CD8-positive, alpha-beta memory T cell (primary cell): Measurements from ENCODE around the gene ERCC8. TPM values are rescaled to one million over a fixed set of nuclear protein-coding genes. Genes with fewer than 3 reads are reported as not detected.

ENCODE experiments used
- CTCF ChIA-PET: fragments of 350-600 bp; sonication (Branson Sonifier 250); formaldehyde crosslinking; loops from one replicate; lab custom pipeline; 2021; ENCODE audit warnings: antibody characterized with exemption; lab: Charles Lee
- POLR2A ChIA-PET: fragments of 350-600 bp; sonication (Branson Sonifier 250); formaldehyde crosslinking; loops from one replicate; lab custom pipeline; 2021; ENCODE audit warnings: antibody characterized with exemption; lab: Charles Lee
- DNase-seq, 5 donors: peaks; one replicate each; pipeline versions ENCODE4 v3.0.0 to v3.0.0-alpha.2; 2020 to 2022; ENCODE audit warnings: mixed read lengths in 1 of 5
- H3K27ac ChIP-seq: one replicate; pipeline ENCODE4 v1.7.0; 2013; ENCODE audit warnings: low read depth, mild to moderate bottlenecking, low read length, moderate library complexity
- H3K27me3 ChIP-seq: 2 replicates; pipeline ENCODE4 v1.7.0; 2013; ENCODE audit warnings: low read length, mild to moderate bottlenecking; ENCODE audit not compliant: insufficient read depth, poor library complexity, severe bottlenecking
- H3K36me3 ChIP-seq: 2 replicates; pipeline ENCODE4 v1.7.0; 2013; ENCODE audit warnings: mild to moderate bottlenecking, low read length, moderate library complexity; ENCODE audit not compliant: insufficient read depth
- H3K4me1 ChIP-seq: 2 replicates; pipeline ENCODE4 v1.7.0; 2013; ENCODE audit warnings: mild to moderate bottlenecking, low read length, moderate library complexity; ENCODE audit not compliant: insufficient read depth
- H3K4me3 ChIP-seq: 2 replicates; pipeline ENCODE4 v1.7.0; 2013; ENCODE audit warnings: mild to moderate bottlenecking, low read length
- H3K9me3 ChIP-seq: 2 replicates; pipeline ENCODE4 v1.7.0; 2013; ENCODE audit warnings: mild to moderate bottlenecking, low read length
- H3K27ac Mint-ChIP-seq, 8 donors: one replicate each; pipeline ENCODE4 v1.8.0; 2020 to 2021; ENCODE audit warnings: mixed read lengths in 8 of 8, mild to moderate bottlenecking in 6 of 8, inconsistent platforms in 3 of 8, moderate library complexity in 3 of 8
- H3K27me3 Mint-ChIP-seq, 2 donors: one replicate each; pipeline ENCODE4 v1.8.0; 2020 to 2021; ENCODE audit warnings: mixed read lengths in 2 of 2, mild to moderate bottlenecking in 1 of 2, moderate library complexity in 1 of 2
- H3K36me3 Mint-ChIP-seq, 3 donors: one replicate each; pipeline ENCODE4 v1.8.0; 2020 to 2021; ENCODE audit warnings: mixed read lengths in 3 of 3, inconsistent platforms in 1 of 3, mild to moderate bottlenecking in 1 of 3
- H3K4me1 Mint-ChIP-seq, 3 donors: one replicate each; pipeline ENCODE4 v1.8.0; 2020 to 2021; ENCODE audit warnings: mixed read lengths in 3 of 3, inconsistent platforms in 1 of 3, mild to moderate bottlenecking in 1 of 3
- H3K4me3 Mint-ChIP-seq, 7 donors: one replicate each; pipeline ENCODE4 v1.8.0; 2020 to 2021; ENCODE audit warnings: mixed read lengths in 7 of 7, mild to moderate bottlenecking in 6 of 7, moderate library complexity in 4 of 7, inconsistent platforms in 2 of 7
- H3K9me3 Mint-ChIP-seq, 5 donors: one replicate each; pipeline ENCODE4 v1.8.0; 2020 to 2022; ENCODE audit warnings: mixed read lengths in 5 of 5, mild to moderate bottlenecking in 3 of 5, moderate library complexity in 2 of 5, inconsistent platforms in 1 of 5
- polyA plus RNA-seq: library from polyadenylated mRNA; unstranded; fragments of 300-500 nt; fragmentation: Illumina TruSeq; gene quantifications from one replicate; pipeline ENCODE4 v1.2.3, GENCODE V29; 2021
- total RNA-seq, 2 experiments: library from RNA; stranded (reverse); gene quantifications; one replicate each; pipeline ENCODE4 v1.2.3, GENCODE V29; 2021

The ERCC8 gene
- total and polyA plus RNA-seq, 3 experiments from 2014 or later: 11.8 to 14.4 (median 14.0) TPM

GRCh38 chr5:60903356-60903755 is 41.5 kb downstream of the ERCC8 start:
- ChIA-PET CTCF (no interaction called here), POLR2A (no interaction called here)
- DNase-seq: no peak
- H3K27ac ChIP-seq: no peak overlapping the region
- Mint-ChIP-seq H3K36me3 (peaks cover 4 to 26% (median 14%) of the 10 kb centered on the region in 3 donors), H3K27ac (no peak overlapping the region), H3K4me1 (no peaks in the 10 kb centered on the region), H3K9me3 (no peaks in the 10 kb centered on the region), H3K4me3 (no peak overlapping the region), H3K27me3 (no peaks in the 10 kb centered on the region)
- H3K27me3 ChIP-seq: no peaks in the 10 kb centered on the region
- no peaks in the 10 kb centered on the region for H3K4me1 ChIP-seq
- no peaks in the 10 kb centered on the region for H3K36me3 ChIP-seq
- H3K9me3 ChIP-seq: no peaks in the 10 kb centered on the region
- H3K4me3 ChIP-seq: no peak overlapping the region

- Histone ChIP-seq H3K9me3 (no peaks in the 10 kb centered on the region), H3K27ac (no peak overlapping the region), H3K27me3 (no peaks in the 10 kb centered on the region), H3K4me1 (no peaks in the 10 kb centered on the region), H3K36me3 (peaks cover 3% of the 10 kb centered on the region), H3K4me3 (no peak overlapping the region)
- Mint-ChIP-seq H3K4me3 (no peak overlapping the region), H3K27ac (no peak overlapping the region), H3K27me3 (no peaks in the 10 kb centered on the region), H3K9me3 (no peaks in the 10 kb centered on the region), H3K4me1 (no peaks in the 10 kb centered on the region), H3K36me3 (peaks cover 21 to 57% (median 35%) of the 10 kb centered on the region in 3 donors)
- DNase-seq: no peak
- ChIA-PET POLR2A (no interaction called here), CTCF (no interaction called here)
Measured at GRCh38 chr5:60896991-60897390, 47.9 kb downstream of the ERCC8 start.

GRCh38 chr5:60893521-60893920 is 51.3 kb downstream of the ERCC8 start:
- Histone ChIP-seq H3K4me1 (no peaks in the 10 kb centered on the region), H3K4me3 (no peak overlapping the region), H3K27me3 (no peaks in the 10 kb centered on the region), H3K27ac (no peak overlapping the region), H3K9me3 (no peaks in the 10 kb centered on the region), H3K36me3 (peaks cover 3% of the 10 kb centered on the region)
- H3K27me3 Mint-ChIP-seq: no peaks in the 10 kb centered on the region
- POLR2A ChIA-PET: no interaction called here
- H3K4me1 Mint-ChIP-seq: no peaks in the 10 kb centered on the region
- DNase-seq: no peak
- peaks cover 23 to 42% (median 37%) of the 10 kb centered on the region in 3 donors for H3K36me3 Mint-ChIP-seq
- no peak overlapping the region for H3K4me3 Mint-ChIP-seq
- CTCF ChIA-PET: no interaction called here
- no peaks in the 10 kb centered on the region for H3K9me3 Mint-ChIP-seq
- H3K27ac Mint-ChIP-seq: no peak overlapping the region

GRCh38 chr5:60891667-60892066 is 53.2 kb downstream of the ERCC8 start:
- CTCF ChIA-PET: no interaction called here
- Mint-ChIP-seq H3K27ac (no peak overlapping the region), H3K9me3 (no peaks in the 10 kb centered on the region), H3K27me3 (no peaks in the 10 kb centered on the region), H3K4me1 (no peaks in the 10 kb centered on the region), H3K4me3 (no peak overlapping the region), H3K36me3 (peaks cover 17 to 36% (median 33%) of the 10 kb centered on the region in 3 donors)
- Histone ChIP-seq H3K9me3 (no peaks in the 10 kb centered on the region), H3K27me3 (no peaks in the 10 kb centered on the region), H3K4me3 (no peak overlapping the region), H3K4me1 (no peaks in the 10 kb centered on the region), H3K36me3 (no peaks in the 10 kb centered on the region), H3K27ac (no peak overlapping the region)
- DNase-seq: no peak
- POLR2A ChIA-PET: no interaction called here

- Histone ChIP-seq H3K36me3 (no peaks in the 10 kb centered on the region), H3K4me1 (no peaks in the 10 kb centered on the region), H3K9me3 (no peaks in the 10 kb centered on the region), H3K27ac (no peak overlapping the region), H3K27me3 (no peaks in the 10 kb centered on the region), H3K4me3 (no peak overlapping the region)
- CTCF ChIA-PET: no interaction called here
- no peak for DNase-seq
- POLR2A ChIA-PET: no interaction called here
- Mint-ChIP-seq H3K9me3 (no peaks in the 10 kb centered on the region), H3K4me1 (no peaks in the 10 kb centered on the region), H3K27me3 (no peaks in the 10 kb centered on the region), H3K4me3 (no peak overlapping the region), H3K36me3 (peaks cover 18 to 30% (median 25%) of the 10 kb centered on the region in 3 donors), H3K27ac (no peak overlapping the region)
Measured at GRCh38 chr5:60888359-60889061, 56.4 kb downstream of the ERCC8 start.

GRCh38 chr5:60887746-60888145 is 57.1 kb downstream of the ERCC8 start:
- peaks cover 0 to 1% (median 0%) of the 10 kb centered on the region in 5 donors for H3K9me3 Mint-ChIP-seq
- no peaks in the 10 kb centered on the region for H3K9me3 ChIP-seq
- no peaks in the 10 kb centered on the region for H3K4me1 Mint-ChIP-seq
- no peak for DNase-seq
- H3K4me3 ChIP-seq: no peak overlapping the region
- H3K27ac Mint-ChIP-seq: no peak overlapping the region
- H3K4me3 Mint-ChIP-seq: no peak overlapping the region
- CTCF ChIA-PET: no interaction called here
- H3K36me3 ChIP-seq: no peaks in the 10 kb centered on the region
- peaks cover 15 to 31% (median 24%) of the 10 kb centered on the region in 3 donors for H3K36me3 Mint-ChIP-seq
- POLR2A ChIA-PET: no interaction called here
- no peak overlapping the region for H3K27ac ChIP-seq
- H3K27me3 Mint-ChIP-seq: no peaks in the 10 kb centered on the region
- no peaks in the 10 kb centered on the region for H3K27me3 ChIP-seq
- H3K4me1 ChIP-seq: no peaks in the 10 kb centered on the region

GRCh38 chr5:60887096-60887495 is 57.8 kb downstream of the ERCC8 start:
- peaks cover 0 to 6% (median 0%) of the 10 kb centered on the region in 5 donors for H3K9me3 Mint-ChIP-seq
- peaks cover 15 to 36% (median 27%) of the 10 kb centered on the region in 3 donors for H3K36me3 Mint-ChIP-seq
- POLR2A ChIA-PET: no interaction called here
- CTCF ChIA-PET: no interaction called here
- H3K4me3 ChIP-seq: no peak overlapping the region
- no peaks in the 10 kb centered on the region for H3K27me3 Mint-ChIP-seq
- H3K4me3 Mint-ChIP-seq: no peak overlapping the region
- no peaks in the 10 kb centered on the region for H3K36me3 ChIP-seq
- H3K4me1 Mint-ChIP-seq: no peaks in the 10 kb centered on the region
- H3K27ac Mint-ChIP-seq: no peak overlapping the region
- H3K4me1 ChIP-seq: no peaks in the 10 kb centered on the region
- no peaks in the 10 kb centered on the region for H3K9me3 ChIP-seq
- DNase-seq: no peak
- no peak overlapping the region for H3K27ac ChIP-seq
- no peaks in the 10 kb centered on the region for H3K27me3 ChIP-seq

GRCh38 chr5:60886158-60886557 is 58.7 kb downstream of the ERCC8 start:
- CTCF ChIA-PET: no interaction called here
- no peaks in the 10 kb centered on the region for H3K4me1 ChIP-seq
- H3K9me3 ChIP-seq: no peaks in the 10 kb centered on the region
- Mint-ChIP-seq H3K4me1 (no peaks in the 10 kb centered on the region), H3K9me3 (peaks cover 0 to 8% (median 0%) of the 10 kb centered on the region in 5 donors), H3K36me3 (peaks cover 13 to 34% (median 27%) of the 10 kb centered on the region in 3 donors), H3K27ac (no peak overlapping the region), H3K27me3 (no peaks in the 10 kb centered on the region), H3K4me3 (no peak overlapping the region)
- no peak for DNase-seq
- H3K27me3 ChIP-seq: no peaks in the 10 kb centered on the region
- no peak overlapping the region for H3K27ac ChIP-seq
- no peak overlapping the region for H3K4me3 ChIP-seq
- POLR2A ChIA-PET: no interaction called here
- H3K36me3 ChIP-seq: no peaks in the 10 kb centered on the region
